HEK293T (cell line): ENCODE results near the gene CTNNBL1.

Experiments used
- CTBP1 ChIP-seq: fragments of 450-650 bp; IDR thresholded peaks from 2 replicates; pipeline ENCODE4 v1.6.1; 2016; ENCODE audit warnings: borderline replicate concordance
- SP1 ChIP-seq: fragments of 450-650 bp; IDR thresholded peaks from 2 replicates; pipeline ENCODE4 v1.6.1; 2017

GRCh38 chr20:37896932-37897548 lies 203.2 kb downstream of the CTNNBL1 start:
- TF ChIP-seq SP1 (no peak), CTBP1 (no peak)
